ENCODE measurements around the gene BPHL. TPM values are rescaled to one million over a fixed set of nuclear protein-coding genes. Genes with fewer than 3 reads are reported as not detected.
A peak's percentile ranks its signal among the peaks of the same experiment; 100 is the strongest.

Gene BPHL
- total and polyA plus RNA-seq, 10 of the 15 experiments (the other 5 are each of a cell fraction or from before 2014, with no cell fraction given): 8.0 to 17.8 (median 12.4) TPM

DNA sequence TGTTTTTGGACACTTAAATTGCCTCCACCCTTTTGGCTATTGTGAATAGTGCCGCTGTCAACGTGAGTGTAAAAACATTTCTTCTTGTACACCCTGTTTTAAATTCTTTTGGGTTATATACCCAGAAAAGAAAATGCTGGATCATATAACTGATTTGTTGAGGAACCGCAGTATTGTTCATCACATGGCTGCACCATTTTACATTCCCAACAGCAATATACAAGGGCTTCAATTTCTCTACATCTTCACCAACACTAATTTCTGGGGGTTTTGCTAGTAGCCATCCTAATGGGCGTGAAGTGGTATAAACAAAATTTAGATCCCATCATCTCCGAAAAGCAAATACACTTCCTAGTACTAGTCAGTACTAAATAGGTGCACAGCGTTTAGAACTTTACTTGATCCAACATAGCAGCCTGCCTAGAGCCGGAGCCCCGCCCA lies 579 bp upstream of the BPHL start (continued):
- TF ChIP-seq ZBTB40 (IDR thresholded peaks at IDR 0.05; ENCODE audit: borderline replicate concordance): 0 out of 2 replicates have a peak, but pooled peaks have one; percentile 19

GRCh38 chr6:3119040-3119723 lies 671 bp downstream of the BPHL start:
- no peaks in the 10 kb centered on the region for H3K9me3 ChIP-seq (replicated peaks; ENCODE audit: control insufficient read depth, insufficient read depth, low read length)
- in situ Hi-C loops (cut with MboI) (no loop called here), intact Hi-C loops (cut with micrococcal nuclease; ENCODE audit: unreplicated experiment) (loop anchor here (2.0 kb wide), 1 partner anchor 50 kb away; the partner anchor contains the start of gene RIPK1)
- H3K27me3 ChIP-seq (replicated peaks in 1 of 2; ENCODE audit: control insufficient read depth in 2 of 2, insufficient read depth in 2 of 2, low read length in 1 of 2): no peaks in the 10 kb centered on the region
- FAIRE-seq (no peak), ATAC-seq (peak; percentile 56), DNase-seq (ENCODE audit: low read depth, low spot score) (no peak)
- H3K4me2 ChIP-seq (ENCODE audit: control insufficient read depth, insufficient read depth): peak overlapping the region; percentile 12
- RAD21 ChIA-PET (ENCODE audit: unreplicated experiment): interaction anchor here (1.4 kb wide), 1 partner anchor 55 kb away, joined by 3 read pairs; no protein-coding TSS in a partner anchor
- H3K27ac ChIP-seq (ENCODE audit: control insufficient read depth, insufficient read depth): peak overlapping the region; percentile 86; the same call in 1 of the 2 replicates
- peak overlapping the region; percentile 87 for H3K4me3 ChIP-seq
- peak overlapping the region; percentile 42 for H3K9ac ChIP-seq (ENCODE audit: control insufficient read depth, insufficient read depth, low read length)
- CTCF ChIA-PET: interaction anchor here (0.6 to 3.2 kb wide), 8 partner anchors 43 to 851 kb away, joined by 3 to 16 read pairs (median 4); no protein-coding TSS in a partner anchor
- POLR2A ChIA-PET: interaction anchor here (0.6 kb wide), 3 partner anchors 9 to 74 kb away, joined by 3 to 8 read pairs (median 3); no protein-coding TSS in a partner anchor
- no peaks in the 10 kb centered on the region for H3K79me2 ChIP-seq (ENCODE audit: control insufficient read depth, insufficient read depth, low read length)
- BruUV-seq (replicated peaks): TSS peak; percentile 72
- no peaks in the 10 kb centered on the region for H4K20me1 ChIP-seq (ENCODE audit: control insufficient read depth, insufficient read depth)
- H3K4me1 ChIP-seq (ENCODE audit: control insufficient read depth, insufficient read depth, low read length): peaks cover 6% of the 10 kb centered on the region; the same call in 1 of the 2 replicates
- peaks cover 0 to 3% of the 10 kb centered on the region in 2 experiments; a peak in 2 of 4 replicates for H3K36me3 ChIP-seq (ENCODE audit: control insufficient read depth in 2 of 2, insufficient read depth in 2 of 2, low read length in 1 of 2)
- peak overlapping the region; percentile 98 for H2AFZ ChIP-seq (ENCODE audit: control insufficient read depth, low read depth, low read length)
- 31% methylated on average over 15 of the region's 19 CpGs for WGBS (ENCODE audit: insufficient coverage, insufficient replicate concordance, low lambda C conversion rate, missing lambda C conversion rate)
- SMC1A ChIA-PET (ENCODE audit: uncharacterized antibody, unreplicated experiment): interaction anchor here (0.6 to 1.3 kb wide), 7 partner anchors 24 to 334 kb away, joined by 3 to 7 read pairs (median 3); partner anchors contain the start of gene NQO2
- TF ChIP-seq GABPA (IDR thresholded peaks at IDR 0.05; ENCODE audit: low read depth) (no peak), DPF2 (IDR thresholded peaks at IDR 0.05) (peak; percentile 15; the same call in 1 of the 2 replicates), ZNF274 (IDR thresholded peaks at IDR 0.05; ENCODE audit: insufficient read depth, insufficient read length) (no peak), NBN (IDR thresholded peaks at IDR 0.05) (no peak), HCFC1 (IDR thresholded peaks at IDR 0.05; ENCODE audit: low read length) (no peak), PAX8 (IDR thresholded peaks at IDR 0.05) (no peak), LARP7 (IDR thresholded peaks at IDR 0.05) (0 out of 2 replicates have a peak, but pooled peaks have one; percentile 3), ZNF217 (IDR thresholded peaks at IDR 0.05) (no peak), BRCA1 (IDR thresholded peaks at IDR 0.05; ENCODE audit: low read depth, low read length) (no peak), RB1 (IDR thresholded peaks at IDR 0.05; ENCODE audit: borderline replicate concordance) (no peak), BCL11A (IDR thresholded peaks at IDR 0.05; ENCODE audit: low read depth, low read length) (no peak), FOXK2 (IDR thresholded peaks at IDR 0.05) (no peak), SUPT20H (IDR thresholded peaks at IDR 0.05; ENCODE audit: borderline replicate concordance, control insufficient read depth, low read depth, low read length) (no peak)
- TF ChIP-seq, protein P1, sequence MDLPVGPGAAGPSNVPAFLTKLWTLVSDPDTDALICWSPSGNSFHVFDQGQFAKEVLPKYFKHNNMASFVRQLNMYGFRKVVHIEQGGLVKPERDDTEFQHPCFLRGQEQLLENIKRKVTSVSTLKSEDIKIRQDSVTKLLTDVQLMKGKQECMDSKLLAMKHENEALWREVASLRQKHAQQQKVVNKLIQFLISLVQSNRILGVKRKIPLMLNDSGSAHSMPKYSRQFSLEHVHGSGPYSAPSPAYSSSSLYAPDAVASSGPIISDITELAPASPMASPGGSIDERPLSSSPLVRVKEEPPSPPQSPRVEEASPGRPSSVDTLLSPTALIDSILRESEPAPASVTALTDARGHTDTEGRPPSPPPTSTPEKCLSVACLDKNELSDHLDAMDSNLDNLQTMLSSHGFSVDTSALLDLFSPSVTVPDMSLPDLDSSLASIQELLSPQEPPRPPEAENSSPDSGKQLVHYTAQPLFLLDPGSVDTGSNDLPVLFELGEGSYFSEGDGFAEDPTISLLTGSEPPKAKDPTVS (IDR thresholded peaks at IDR 0.05; ENCODE audit: low read depth, low read length): no peak
